H1 (cell line): ENCODE measurements around the gene CMYA5. TPM values are rescaled to one million over a fixed set of nuclear protein-coding genes. Genes with fewer than 3 reads are reported as not detected.

Experiments
- CTCF ChIA-PET: fragments of 300-600 bp; sonication (Branson Sonifier 250); formaldehyde crosslinking; loops from one replicate; lab custom pipeline; 2021; ENCODE audit not compliant: partially characterized antibody; lab: Charles Lee
- POLR2A ChIA-PET: fragments of 300-600 bp; sonication (Branson Sonifier 250); formaldehyde crosslinking; loops from one replicate; lab custom pipeline; 2021; ENCODE audit warnings: inconsistent platforms; ENCODE audit not compliant: partially characterized antibody; lab: Charles Lee
- DNase-seq, 2 experiments: peaks; one replicate each; pipeline versions ENCODE4 v3.0.0 to v3.0.0-alpha.2; 2010 to 2022; ENCODE audit warnings: low spot score in 2 of 2, low read depth in 1 of 2, mixed read lengths in 1 of 2
- FAIRE-seq: peaks from 2 replicates; lab custom pipeline; 2011; peaks lifted over from hg19 to GRCh38; lab: Jason Lieb, UNC
- H2AFZ ChIP-seq: 2 replicates; pipeline ENCODE4 v1.8.1; 2012; ENCODE audit warnings: low read length, inconsistent platforms
- H2AK5ac ChIP-seq: 2 replicates; pipeline ENCODE4 v1.6.1; 2013; ENCODE audit warnings: low read depth, low read length
- H2BK120ac ChIP-seq: replicated peaks from 2 replicates; pipeline ENCODE3; 2013; ENCODE audit warnings: low read depth, low read length, inconsistent platforms
- H2BK12ac ChIP-seq: 2 replicates; pipeline ENCODE4 v1.6.1; 2013; ENCODE audit warnings: low read depth, low read length
- H2BK15ac ChIP-seq: 2 replicates; pipeline ENCODE4 v1.6.1; 2013; ENCODE audit warnings: low read length
- H2BK20ac ChIP-seq: 2 replicates; pipeline ENCODE4 v1.6.1; 2013; ENCODE audit warnings: low read length
- H2BK5ac ChIP-seq: 2 replicates; pipeline ENCODE4 v1.6.1; 2013; ENCODE audit warnings: low read depth, low read length
- H3K14ac ChIP-seq: 2 replicates; pipeline ENCODE4 v1.6.1; 2013; ENCODE audit warnings: inconsistent platforms; ENCODE audit not compliant: insufficient read length
- H3K18ac ChIP-seq: 2 replicates; pipeline ENCODE4 v1.6.1; 2013; ENCODE audit warnings: low read length; ENCODE audit errors: extremely low read depth
- H3K23ac ChIP-seq: 2 replicates; pipeline ENCODE4 v1.6.1; 2013; ENCODE audit warnings: inconsistent platforms; ENCODE audit not compliant: insufficient read length
- H3K23me2 ChIP-seq: 2 replicates; pipeline ENCODE4 v1.6.1; 2013; ENCODE audit warnings: low read depth, low read length
- H3K27ac ChIP-seq: 2 replicates; pipeline ENCODE4 v1.6.1; 2011; ENCODE audit warnings: low read depth, low read length, inconsistent platforms
- H3K27me3 ChIP-seq, 4 experiments: replicated peaks in 1 of 4; 1 replicate in 1 of 4; 2 replicates in 3 of 4; pipeline versions ENCODE4 v1.6.1 to v1.8.1; 2011 to 2013; ENCODE audit warnings: low read length in 3 of 4, mild to moderate bottlenecking in 3 of 4, inconsistent platforms in 2 of 4, mixed read lengths in 2 of 4, moderate library complexity in 1 of 4; ENCODE audit not compliant: control insufficient read depth in 3 of 4, insufficient read depth in 3 of 4; ENCODE audit errors: extremely low read depth in 1 of 4
- H3K36me3 ChIP-seq, 4 experiments: 2 replicates each; pipeline versions ENCODE4 v1.6.1 to v1.8.1; 2011 to 2013; ENCODE audit warnings: mild to moderate bottlenecking in 4 of 4, low read length in 3 of 4, moderate library complexity in 2 of 4, control low read depth in 1 of 4, inconsistent platforms in 1 of 4; ENCODE audit not compliant: insufficient read depth in 4 of 4, control insufficient read depth in 2 of 4
- H3K4ac ChIP-seq: replicated peaks from 2 replicates; pipeline ENCODE3; 2013; ENCODE audit warnings: low read length, low read depth, mixed read lengths, inconsistent platforms; ENCODE audit not compliant: insufficient read length
- H3K4me1 ChIP-seq, 4 experiments: replicated peaks in 1 of 4; 1 replicate in 1 of 4; 2 replicates in 3 of 4; pipeline versions ENCODE4 v1.6.1 to v1.8.1; 2011 to 2013; ENCODE audit warnings: low read length in 3 of 4, inconsistent platforms in 2 of 4, mixed read lengths in 1 of 4; ENCODE audit not compliant: insufficient read depth in 4 of 4, control insufficient read depth in 3 of 4
- H3K4me2 ChIP-seq, 2 experiments: 2 replicates each; pipeline versions ENCODE4 v1.6.1 to v1.8.1; 2011 to 2013; ENCODE audit warnings: low read depth in 2 of 2, low read length in 2 of 2, control low read depth in 1 of 2, inconsistent platforms in 1 of 2, mild to moderate bottlenecking in 1 of 2; ENCODE audit not compliant: insufficient read depth in 1 of 2
- H3K4me3 ChIP-seq, 4 experiments: fragments of 200-600, 300-600 bp in 1 of 4; sonication (generic), shearing (Covaris generic), sonication (Bioruptor Twin) in 1 of 4; 2 replicates each; pipeline versions ENCODE4 v1.5.1 to v1.8.1; 2011 to 2016; ENCODE audit warnings: low read length in 4 of 4, low read depth in 3 of 4, control low read depth in 2 of 4, inconsistent platforms in 2 of 4, mild to moderate bottlenecking in 2 of 4, mixed read lengths in 1 of 4, moderate library complexity in 1 of 4; ENCODE audit not compliant: insufficient read depth in 2 of 4; ENCODE audit errors: extremely low read depth in 1 of 4
- H3K56ac ChIP-seq: replicated peaks from 2 replicates; pipeline ENCODE3; 2013; ENCODE audit warnings: low read depth, mild to moderate bottlenecking, mixed read lengths, low read length, inconsistent platforms; ENCODE audit not compliant: insufficient read length
- H3K79me1 ChIP-seq: 2 replicates; pipeline ENCODE4 v1.6.1; 2013; ENCODE audit warnings: low read depth, low read length, control low read depth
- H3K79me2 ChIP-seq, 2 experiments: 2 replicates each; pipeline versions ENCODE4 v1.6.1 to v1.8.1; 2012 to 2013; ENCODE audit warnings: low read length in 2 of 2, mild to moderate bottlenecking in 2 of 2, inconsistent platforms in 1 of 2; ENCODE audit not compliant: insufficient read depth in 2 of 2, control insufficient read depth in 1 of 2
- H3K9ac ChIP-seq, 4 experiments: replicated peaks in 1 of 4; 1 replicate in 1 of 4; 2 replicates in 3 of 4; pipeline versions ENCODE4 v1.6.1 to v1.8.1; 2011 to 2013; ENCODE audit warnings: low read depth in 3 of 4, low read length in 3 of 4, control low read depth in 2 of 4, mild to moderate bottlenecking in 2 of 4, moderate library complexity in 2 of 4, inconsistent platforms in 1 of 4; ENCODE audit errors: extremely low read depth in 1 of 4
- H3K9me3 ChIP-seq, 2 experiments: 2 replicates each; pipeline versions ENCODE4 v1.6.1 to v1.8.1; 2012 to 2013; ENCODE audit warnings: mild to moderate bottlenecking in 2 of 2, moderate library complexity in 2 of 2, control low read depth in 1 of 2, inconsistent platforms in 1 of 2, low read depth in 1 of 2, low read length in 1 of 2, mixed read lengths in 1 of 2; ENCODE audit not compliant: insufficient read depth in 2 of 2
- H4K20me1 ChIP-seq, 2 experiments: replicated peaks in 1 of 2; 2 replicates each; pipeline versions ENCODE3 to v1.8.1; 2011 to 2013; ENCODE audit warnings: inconsistent platforms in 2 of 2, low read length in 2 of 2, mild to moderate bottlenecking in 1 of 2; ENCODE audit not compliant: insufficient read depth in 2 of 2, control insufficient read depth in 1 of 2
- H4K5ac ChIP-seq: 2 replicates; pipeline ENCODE4 v1.6.1; 2013; ENCODE audit warnings: low read length, low read depth, mixed read lengths, inconsistent platforms; ENCODE audit not compliant: insufficient read length
- H4K8ac ChIP-seq: 2 replicates; pipeline ENCODE4 v1.8.0; 2013; ENCODE audit warnings: mild to moderate bottlenecking, moderate library complexity, low read length, inconsistent platforms; ENCODE audit not compliant: insufficient read depth; ENCODE audit errors: extremely low read depth
- H4K91ac ChIP-seq: replicated peaks from 2 replicates; pipeline ENCODE3; 2013; ENCODE audit warnings: low read length, mixed read lengths, inconsistent platforms; ENCODE audit not compliant: insufficient read length
- BACH1 ChIP-seq: IDR thresholded peaks from 2 replicates; pipeline ENCODE4 v1.6.1; 2012; ENCODE audit warnings: low read length, improper control_type of control experiment
- CHD2 ChIP-seq: IDR thresholded peaks from 2 replicates; pipeline ENCODE4 v1.6.1; 2012; ENCODE audit warnings: low read length, improper control_type of control experiment
- EZH2 ChIP-seq: fragments of 200-600 bp; sonication (generic); IDR thresholded peaks from 2 replicates; pipeline ENCODE4 v1.7.1; 2012; ENCODE audit warnings: low read depth, mild to moderate bottlenecking, moderate library complexity, low read length, inconsistent platforms; ENCODE audit not compliant: severe bottlenecking
- HDAC2 ChIP-seq, 2 experiments: fragments of 300-600 bp in 1 of 2; sonication (generic) in 1 of 2; IDR thresholded peaks; 2 replicates each; pipeline ENCODE4 v1.6.1; 2011 to 2012; ENCODE audit warnings: low read depth in 2 of 2, low read length in 2 of 2, mild to moderate bottlenecking in 2 of 2, moderate library complexity in 2 of 2, borderline replicate concordance in 1 of 2, inconsistent platforms in 1 of 2
- POLR2AphosphoS5 ChIP-seq: IDR thresholded peaks from 2 replicates; pipeline ENCODE4 v1.6.1; 2011; ENCODE audit warnings: low read depth, low read length
- RNF2 ChIP-seq: fragments of 200-900, 300-1000 bp; sonication (generic); IDR thresholded peaks from 2 replicates; pipeline ENCODE4 v1.7.1; 2016; ENCODE audit warnings: borderline replicate concordance, low read depth, mild to moderate bottlenecking, antibody characterized with exemption, low read length; ENCODE audit not compliant: poor library complexity, severe bottlenecking; ENCODE audit errors: missing control alignments
- SIRT6 ChIP-seq: IDR thresholded peaks from one replicate; pipeline ENCODE4 v1.7.1; 2012; ENCODE audit warnings: low read length, inconsistent platforms
- SP4 ChIP-seq: IDR thresholded peaks from 2 replicates; pipeline ENCODE4 v1.6.1; 2012; ENCODE audit warnings: low read length, inconsistent platforms
- TEAD4 ChIP-seq: IDR thresholded peaks from 2 replicates; pipeline ENCODE4 v1.6.1; 2012; ENCODE audit warnings: low read depth, low read length, inconsistent platforms, mixed read lengths
- WGBS, 2 experiments: shearing (Covaris generic) in 1 of 2; methylation state at CpG; one replicate each; pipeline versions ENCODE4 v1.1.6 to v1.1.7; 2013 to 2015; ENCODE audit warnings: low lambda C conversion rate in 2 of 2, mixed read lengths in 2 of 2, inconsistent platforms in 1 of 2, low coverage in 1 of 2, missing lambda C conversion rate in 1 of 2; ENCODE audit not compliant: insufficient replicate concordance in 2 of 2, insufficient coverage in 1 of 2, insufficient read length in 1 of 2; ENCODE audit errors: extremely low coverage in 1 of 2, missing lambda C conversion rate in 1 of 2; 5-methylcytosine and 5-hydroxymethylcytosine counted together
- polyA plus RNA-seq, 7 experiments: library from polyadenylated mRNA; depleted of rRNA in 3 of 7; stranded (reverse) in 5 of 7; unstranded in 2 of 7; fragments of >200 nt in 5 of 7; fragments of 200-250 nt in 2 of 7; gene quantifications; 1 replicate in 5 of 7; 2 replicates in 1 of 7; 4 replicates in 1 of 7; pipeline versions ENCODE4 v1.2.1 to v1.2.3, GENCODE V29; 2011 to 2013; ENCODE audit warnings: missing spikeins in 2 of 7, mixed read lengths in 2 of 7
- total RNA-seq: library from RNA; stranded (reverse); fragmentation: NEBNext Ultra II Directional; extraction: Animal tissue kit (Norgen Biotek cat#: 25700); gene quantifications from 2 replicates; pipeline ENCODE4 v1.2.1, GENCODE V29; 2021
- TF ChIP-seq, protein P1 (sequence below): IDR thresholded peaks from 2 replicates; pipeline ENCODE4 v1.6.1; 2012; ENCODE audit warnings: low read length, inconsistent platforms

Gene CMYA5
- total and polyA plus RNA-seq, 2 of the 8 experiments (the other 6 are each of a cell fraction or from before 2014, with no cell fraction given) = 0.88 to 0.95 TPM

DNA sequence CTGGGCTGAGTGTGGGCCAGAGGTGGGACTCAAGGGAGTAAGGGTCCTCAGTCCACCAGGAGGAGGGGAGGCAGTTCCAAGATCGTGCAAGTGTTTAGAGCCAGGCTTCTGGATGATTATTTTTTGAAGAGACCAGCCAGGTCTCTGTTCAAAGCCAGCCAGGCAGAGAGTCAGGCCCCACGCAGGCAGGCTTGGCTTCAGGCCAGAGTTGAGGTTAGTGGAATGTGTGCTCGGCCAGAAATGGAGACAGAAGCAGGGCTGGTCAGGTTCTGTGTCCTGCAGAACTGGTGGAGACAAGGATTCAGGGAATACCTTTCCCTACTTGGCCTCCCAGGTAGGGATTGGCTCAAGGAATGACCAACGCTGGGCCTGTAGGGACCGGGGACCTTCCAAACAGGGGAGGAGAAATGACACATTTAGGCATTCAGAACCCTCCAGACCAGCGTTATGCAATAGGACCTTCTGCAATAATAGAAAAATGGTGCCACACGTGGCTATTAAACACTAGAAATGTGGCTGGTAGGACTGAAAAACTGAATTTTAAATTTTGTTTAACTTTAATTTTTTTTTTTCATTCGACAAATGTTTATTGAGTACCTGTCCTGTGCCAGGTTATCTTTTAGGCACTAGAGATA lies 106.2 kb downstream of the CMYA5 start:
- no peaks in the 10 kb centered on the region for H3K36me3 ChIP-seq
- no peaks in the 10 kb centered on the region for H3K79me1 ChIP-seq
- POLR2A ChIA-PET = no interaction called here
- H3K9me3 ChIP-seq = no peaks in the 10 kb centered on the region
- H2AK5ac ChIP-seq = no peak overlapping the region
- H3K4ac ChIP-seq = no peak overlapping the region
- H3K56ac ChIP-seq = no peak overlapping the region
- no peaks in the 10 kb centered on the region for H3K79me2 ChIP-seq
- H3K14ac ChIP-seq = no peak overlapping the region
- no peak overlapping the region for H4K91ac ChIP-seq
- H2BK120ac ChIP-seq = no peak overlapping the region
- H2AFZ ChIP-seq = no peak overlapping the region
- FAIRE-seq (no peak), DNase-seq (no peak)
- H3K9ac ChIP-seq = no peak overlapping the region
- H3K4me2 ChIP-seq = no peak overlapping the region
- no peak overlapping the region for H2BK15ac ChIP-seq
- no peaks in the 10 kb centered on the region; a peak in 1 of 7 replicates for H3K4me1 ChIP-seq
- no peak overlapping the region for H2BK5ac ChIP-seq
- H3K23me2 ChIP-seq = no peaks in the 10 kb centered on the region
- no peak overlapping the region for H3K4me3 ChIP-seq
- no peak overlapping the region for H4K5ac ChIP-seq
- no peak overlapping the region for H2BK12ac ChIP-seq
- no peaks in the 10 kb centered on the region for H3K27me3 ChIP-seq
- no peak for TF ChIP-seq EZH2
- no peak for TF ChIP-seq CHD2
- no peak for TF ChIP-seq HDAC2 (IDR thresholded peaks at IDR 0.05; ENCODE audit: borderline replicate concordance in 1 of 2, low read depth in 2 of 2, low read length in 2 of 2)
- TF ChIP-seq TEAD4 = no peak
- no peak for TF ChIP-seq RNF2
- no peak for TF ChIP-seq BACH1
- no peak for TF ChIP-seq POLR2AphosphoS5
- no peak for TF ChIP-seq SIRT6
- TF ChIP-seq, protein P1, sequence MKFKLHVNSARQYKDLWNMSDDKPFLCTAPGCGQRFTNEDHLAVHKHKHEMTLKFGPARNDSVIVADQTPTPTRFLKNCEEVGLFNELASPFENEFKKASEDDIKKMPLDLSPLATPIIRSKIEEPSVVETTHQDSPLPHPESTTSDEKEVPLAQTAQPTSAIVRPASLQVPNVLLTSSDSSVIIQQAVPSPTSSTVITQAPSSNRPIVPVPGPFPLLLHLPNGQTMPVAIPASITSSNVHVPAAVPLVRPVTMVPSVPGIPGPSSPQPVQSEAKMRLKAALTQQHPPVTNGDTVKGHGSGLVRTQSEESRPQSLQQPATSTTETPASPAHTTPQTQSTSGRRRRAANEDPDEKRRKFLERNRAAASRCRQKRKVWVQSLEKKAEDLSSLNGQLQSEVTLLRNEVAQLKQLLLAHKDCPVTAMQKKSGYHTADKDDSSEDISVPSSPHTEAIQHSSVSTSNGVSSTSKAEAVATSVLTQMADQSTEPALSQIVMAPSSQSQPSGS = no peak
- no peak for TF ChIP-seq SP4
- TF ChIP-seq, all 59 proteins: peak for 0
- Histone ChIP-seq H3K18ac (no peak overlapping the region), H4K20me1 (no peaks in the 10 kb centered on the region), H3K27ac (no peak overlapping the region), H3K23ac (no peak overlapping the region), H4K8ac (no peak overlapping the region), H2BK20ac (no peak overlapping the region)
- CTCF ChIA-PET = no interaction called here
- WGBS, 2 experiments = 82% methylated on average over 8 of the region's 8 CpGs; no CpG with 5 or more reads in 1 of the 2 experiments
